HepG2 (cell line): ENCODE results near the gene CCDC85A. TPM values are rescaled to one million over a fixed set of nuclear protein-coding genes. Genes with fewer than 3 reads are reported as not detected.

ENCODE experiments used
- CEBPZ ChIP-seq: IDR thresholded peaks from 2 replicates; pipeline ENCODE4 v1.6.1; 2012; ENCODE audit warnings: low read length, improper control_type of control experiment
- CENPT ChIP-seq: sonication (generic); formaldehyde crosslinking; IDR thresholded peaks from 2 replicates; pipeline ENCODE4 v1.8.0; 2022; ENCODE audit warnings: low read depth, mild to moderate bottlenecking, moderate library complexity, missing genetic modification reagents
- KDM3A ChIP-seq: IDR thresholded peaks from 2 replicates; pipeline ENCODE4 v1.6.1; 2018; ENCODE audit warnings: low read depth, missing compliant biosample characterization
- PHF20 ChIP-seq: sonication (generic); formaldehyde crosslinking; IDR thresholded peaks from 2 replicates; pipeline ENCODE4 v1.5.0; 2020; ENCODE audit warnings: mild to moderate bottlenecking, missing genetic modification reagents
- SNAI1 ChIP-seq: sonication (generic); formaldehyde crosslinking; IDR thresholded peaks from 2 replicates; pipeline ENCODE4 v1.5.0; 2020; ENCODE audit warnings: mild to moderate bottlenecking, missing genetic modification reagents, borderline replicate concordance
- SUZ12 ChIP-seq: fragments of 150-350 bp; IDR thresholded peaks from 2 replicates; pipeline ENCODE4 v1.6.1; 2014; ENCODE audit warnings: low read depth, low read length
- TAF1 ChIP-seq: sonication (generic); formaldehyde crosslinking; IDR thresholded peaks from 2 replicates; pipeline ENCODE4 v1.4.0; 2020; ENCODE audit warnings: missing genetic modification reagents
- ZNF296 ChIP-seq: sonication (generic); formaldehyde crosslinking; conservative IDR thresholded peaks from 2 replicates; pipeline ENCODE4 v1.5.0; 2020; ENCODE audit warnings: mild to moderate bottlenecking, missing genetic modification reagents
- ZNF737 ChIP-seq: sonication (generic); formaldehyde crosslinking; IDR thresholded peaks from 2 replicates; pipeline ENCODE4 v1.5.0; 2020; ENCODE audit warnings: missing genetic modification reagents, mild to moderate bottlenecking, borderline replicate concordance
- ZNF746 ChIP-seq: sonication (generic); formaldehyde crosslinking; IDR thresholded peaks from 2 replicates; pipeline ENCODE4 v1.8.0; 2022; ENCODE audit warnings: mild to moderate bottlenecking, missing genetic modification reagents
- ZNF773 ChIP-seq: sonication (generic); formaldehyde crosslinking; IDR thresholded peaks from 2 replicates; pipeline ENCODE4 v1.4.0; 2020; ENCODE audit warnings: missing genetic modification reagents, borderline replicate concordance
- polyA plus RNA-seq, 8 experiments: library from polyadenylated mRNA; depleted of rRNA in 3 of 8; stranded (reverse) in 7 of 8; unstranded in 1 of 8; fragments of >200 nt; fragmentation: Illumina TruSeq in 4 of 8; extraction: Trizol in 4 of 8; gene quantifications; 2 replicates each; pipeline versions ENCODE4 v1.2.1 to v1.2.3, GENCODE V29; 2011 to 2016; ENCODE audit warnings: low read depth in 4 of 8, missing spikeins in 1 of 8, mixed read lengths in 1 of 8; ENCODE audit not compliant: insufficient read depth in 1 of 8
- total RNA-seq, 5 experiments: library from RNA; depleted of rRNA; stranded (reverse); fragments of >200 nt; fragmentation: Illumina TruSeq; extraction: Trizol; gene quantifications; 2 replicates each; pipeline ENCODE4 v1.2.3, GENCODE V29; 2016; ENCODE audit warnings: low read depth in 1 of 5
- TF ChIP-seq, protein P1 (sequence below): sonication (generic); formaldehyde crosslinking; IDR thresholded peaks from 2 replicates; pipeline ENCODE4 v1.9.0; 2021; ENCODE audit warnings: missing genetic modification reagents, mild to moderate bottlenecking, borderline replicate concordance
- TF ChIP-seq, protein P2 (sequence below): sonication (generic); formaldehyde crosslinking; IDR thresholded peaks from 2 replicates; pipeline ENCODE4 v1.8.1; 2022; ENCODE audit warnings: mild to moderate bottlenecking, missing genetic modification reagents
- TF ChIP-seq, protein P3 (sequence below): sonication (generic); formaldehyde crosslinking; IDR thresholded peaks from 2 replicates; pipeline ENCODE4 v1.5.0; 2020; ENCODE audit warnings: missing genetic modification reagents

CCDC85A gene
- total and polyA plus RNA-seq, 2 of the 13 experiments (the other 11 are each of a cell fraction or from before 2014, with no cell fraction given): not detected

DNA sequence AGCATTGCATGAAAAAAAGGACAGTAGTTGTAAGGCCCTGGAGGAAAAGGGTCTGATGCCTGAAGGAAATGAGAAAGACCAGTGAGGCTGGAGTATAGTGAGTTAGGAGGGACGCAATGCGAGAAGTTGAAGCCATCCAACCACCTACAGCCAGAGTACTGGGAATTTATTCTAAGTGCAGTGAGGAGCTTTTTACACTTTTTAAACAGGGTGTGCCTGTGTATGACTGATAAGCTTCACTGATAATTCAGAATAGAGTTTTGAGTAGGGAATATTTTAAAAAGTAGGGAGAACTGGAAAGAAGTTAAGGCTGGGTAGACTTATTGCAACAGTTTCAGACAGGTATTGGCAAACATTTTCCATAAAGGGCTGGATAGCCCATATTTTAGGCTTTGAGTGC lies 35.9 kb upstream of the CCDC85A start (continued):
- TF ChIP-seq PHF20 (CRISPR knock-in tag) (no peak), KDM3A (CRISPR knock-in tag) (no peak), SNAI1 (CRISPR knock-in tag) (no peak), CENPT (CRISPR knock-in tag) (no peak), TAF1 (CRISPR knock-in tag) (no peak), ZNF737 (CRISPR knock-in tag) (no peak), SUZ12 (no peak), ZNF746 (no peak), ZNF296 (no peak), ZNF773 (CRISPR knock-in tag) (no peak), CEBPZ (no peak)
- TF ChIP-seq, protein P1, sequence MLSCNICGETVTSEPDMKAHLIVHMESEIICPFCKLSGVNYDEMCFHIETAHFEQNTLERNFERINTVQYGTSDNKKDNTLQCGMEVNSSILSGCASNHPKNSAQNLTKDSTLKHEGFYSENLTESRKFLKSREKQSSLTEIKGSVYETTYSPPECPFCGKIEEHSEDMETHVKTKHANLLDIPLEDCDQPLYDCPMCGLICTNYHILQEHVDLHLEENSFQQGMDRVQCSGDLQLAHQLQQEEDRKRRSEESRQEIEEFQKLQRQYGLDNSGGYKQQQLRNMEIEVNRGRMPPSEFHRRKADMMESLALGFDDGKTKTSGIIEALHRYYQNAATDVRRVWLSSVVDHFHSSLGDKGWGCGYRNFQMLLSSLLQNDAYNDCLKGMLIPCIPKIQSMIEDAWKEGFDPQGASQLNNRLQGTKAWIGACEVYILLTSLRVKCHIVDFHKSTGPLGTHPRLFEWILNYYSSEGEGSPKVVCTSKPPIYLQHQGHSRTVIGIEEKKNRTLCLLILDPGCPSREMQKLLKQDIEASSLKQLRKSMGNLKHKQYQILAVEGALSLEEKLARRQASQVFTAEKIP (CRISPR knock-in tag): no peak
- TF ChIP-seq, protein P2, sequence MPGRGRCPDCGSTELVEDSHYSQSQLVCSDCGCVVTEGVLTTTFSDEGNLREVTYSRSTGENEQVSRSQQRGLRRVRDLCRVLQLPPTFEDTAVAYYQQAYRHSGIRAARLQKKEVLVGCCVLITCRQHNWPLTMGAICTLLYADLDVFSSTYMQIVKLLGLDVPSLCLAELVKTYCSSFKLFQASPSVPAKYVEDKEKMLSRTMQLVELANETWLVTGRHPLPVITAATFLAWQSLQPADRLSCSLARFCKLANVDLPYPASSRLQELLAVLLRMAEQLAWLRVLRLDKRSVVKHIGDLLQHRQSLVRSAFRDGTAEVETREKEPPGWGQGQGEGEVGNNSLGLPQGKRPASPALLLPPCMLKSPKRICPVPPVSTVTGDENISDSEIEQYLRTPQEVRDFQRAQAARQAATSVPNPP (CRISPR knock-in tag): no peak
- TF ChIP-seq, protein P3, sequence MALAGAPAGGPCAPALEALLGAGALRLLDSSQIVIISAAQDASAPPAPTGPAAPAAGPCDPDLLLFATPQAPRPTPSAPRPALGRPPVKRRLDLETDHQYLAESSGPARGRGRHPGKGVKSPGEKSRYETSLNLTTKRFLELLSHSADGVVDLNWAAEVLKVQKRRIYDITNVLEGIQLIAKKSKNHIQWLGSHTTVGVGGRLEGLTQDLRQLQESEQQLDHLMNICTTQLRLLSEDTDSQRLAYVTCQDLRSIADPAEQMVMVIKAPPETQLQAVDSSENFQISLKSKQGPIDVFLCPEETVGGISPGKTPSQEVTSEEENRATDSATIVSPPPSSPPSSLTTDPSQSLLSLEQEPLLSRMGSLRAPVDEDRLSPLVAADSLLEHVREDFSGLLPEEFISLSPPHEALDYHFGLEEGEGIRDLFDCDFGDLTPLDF: no peak
